HepG2 (cell line): ENCODE measurements around the gene SENP7. TPM values are rescaled to one million over a fixed set of nuclear protein-coding genes. Genes with fewer than 3 reads are reported as not detected.
A peak's percentile ranks its signal among the peaks of the same experiment; 100 is the strongest.

Source experiments
- AHDC1 ChIP-seq: sonication (generic); formaldehyde crosslinking; IDR thresholded peaks from 2 replicates; pipeline ENCODE4 v1.5.1; 2020; ENCODE audit warnings: mild to moderate bottlenecking, missing genetic modification reagents, borderline replicate concordance
- CBFB ChIP-seq: sonication (generic); formaldehyde crosslinking; IDR thresholded peaks from 2 replicates; pipeline ENCODE4 v1.4.0; 2020; ENCODE audit warnings: missing genetic modification reagents
- DMAP1 ChIP-seq: IDR thresholded peaks from 2 replicates; pipeline ENCODE4 v1.6.1; 2016
- ELK4 ChIP-seq: sonication (generic); formaldehyde crosslinking; IDR thresholded peaks from 2 replicates; pipeline ENCODE4 v1.9.0; 2021; ENCODE audit warnings: missing genetic modification reagents, borderline replicate concordance
- ETS1 ChIP-seq: sonication (generic); formaldehyde crosslinking; IDR thresholded peaks from 2 replicates; pipeline ENCODE4 v1.4.0; 2020; ENCODE audit warnings: missing genetic modification reagents
- GABPB1 ChIP-seq: IDR thresholded peaks from 2 replicates; pipeline ENCODE4 v1.6.1; 2016; ENCODE audit warnings: mild to moderate bottlenecking, missing genetic modification reagents, moderate library complexity, missing compliant biosample characterization
- GATA4 ChIP-seq: sonication (generic); IDR thresholded peaks from 2 replicates; pipeline ENCODE4 v1.6.1; 2016; ENCODE audit warnings: antibody characterized with exemption, low read depth, borderline replicate concordance
- HBP1 ChIP-seq: IDR thresholded peaks from 2 replicates; pipeline ENCODE4 v1.6.1; 2016; ENCODE audit warnings: low read depth, control low read depth
- SIX1 ChIP-seq: sonication (generic); formaldehyde crosslinking; IDR thresholded peaks from 2 replicates; pipeline ENCODE4 v1.4.0; 2020; ENCODE audit warnings: missing genetic modification reagents, borderline replicate concordance
- SMARCE1 ChIP-seq: fragments of 450-650 bp; IDR thresholded peaks from 2 replicates; pipeline ENCODE4 v1.6.1; 2017; ENCODE audit warnings: borderline replicate concordance
- YY1 ChIP-seq: IDR thresholded peaks from 2 replicates; pipeline ENCODE4 v1.6.1; 2011; ENCODE audit warnings: low read length, low read depth, moderate library complexity, mild to moderate bottlenecking; ENCODE audit not compliant: insufficient read depth, insufficient replicate concordance
- ZFP36 ChIP-seq: fragments of 150-350 bp; IDR thresholded peaks from 2 replicates; pipeline ENCODE4 v1.6.1; 2018; ENCODE audit warnings: borderline replicate concordance, low read length, low read depth; ENCODE audit not compliant: partially characterized antibody
- ZFP36L2 ChIP-seq: sonication (generic); formaldehyde crosslinking; IDR thresholded peaks from 2 replicates; pipeline ENCODE4 v1.4.0; 2020; ENCODE audit warnings: missing genetic modification reagents
- ZNF44 ChIP-seq: sonication (generic); formaldehyde crosslinking; IDR thresholded peaks from 2 replicates; pipeline ENCODE4 v1.5.1; 2020; ENCODE audit warnings: mild to moderate bottlenecking, missing genetic modification reagents
- ZNF639 ChIP-seq: conservative IDR thresholded peaks from 2 replicates; pipeline ENCODE4 v1.6.1; 2018; ENCODE audit warnings: missing genetic modification reagents
- ZNF766 ChIP-seq: sonication (generic); formaldehyde crosslinking; IDR thresholded peaks from 2 replicates; pipeline ENCODE4 v1.5.0; 2020; ENCODE audit warnings: missing genetic modification reagents, borderline replicate concordance
- ZNF772 ChIP-seq: sonication (generic); formaldehyde crosslinking; IDR thresholded peaks from 2 replicates; pipeline ENCODE4 v1.5.0; 2020; ENCODE audit warnings: mild to moderate bottlenecking, missing genetic modification reagents
- polyA plus RNA-seq, 8 experiments: library from polyadenylated mRNA; depleted of rRNA in 3 of 8; stranded (reverse) in 7 of 8; unstranded in 1 of 8; fragments of >200 nt; fragmentation: Illumina TruSeq in 4 of 8; extraction: Trizol in 4 of 8; gene quantifications; 2 replicates each; pipeline versions ENCODE4 v1.2.1 to v1.2.3, GENCODE V29; 2011 to 2016; ENCODE audit warnings: low read depth in 4 of 8, missing spikeins in 1 of 8, mixed read lengths in 1 of 8; ENCODE audit not compliant: insufficient read depth in 1 of 8
- total RNA-seq, 5 experiments: library from RNA; depleted of rRNA; stranded (reverse); fragments of >200 nt; fragmentation: Illumina TruSeq; extraction: Trizol; gene quantifications; 2 replicates each; pipeline ENCODE4 v1.2.3, GENCODE V29; 2016; ENCODE audit warnings: low read depth in 1 of 5

The SENP7 gene
- total and polyA plus RNA-seq, 2 of the 13 experiments (the other 11 are each of a cell fraction or from before 2014, with no cell fraction given) = 9.1 to 10.3 TPM

- TF ChIP-seq YY1 (peak; percentile 51), ETS1 (CRISPR knock-in tag) (no peak), HBP1 (CRISPR knock-in tag) (no peak), AHDC1 (CRISPR knock-in tag) (no peak), ZNF44 (CRISPR knock-in tag) (peak; percentile 72; the same call in 1 of the 2 replicates), GABPB1 (CRISPR knock-in tag) (peak; percentile 98), ZFP36L2 (CRISPR knock-in tag) (no peak), CBFB (CRISPR knock-in tag) (peak; percentile 41; the same call in 1 of the 2 replicates), ZNF766 (CRISPR knock-in tag) (peak; percentile 58; the same call in 1 of the 2 replicates), SMARCE1 (no peak), GATA4 (peak; percentile 66; the same call in 1 of the 2 replicates), ELK4 (CRISPR knock-in tag) (no peak), ZNF639 (CRISPR knock-in tag) (peak; percentile 61; the same call in 1 of the 2 replicates), ZNF772 (CRISPR knock-in tag) (no peak), DMAP1 (CRISPR knock-in tag) (peak; percentile 85), ZFP36 (no peak), SIX1 (CRISPR knock-in tag) (0 out of 2 replicates have a peak, but pooled peaks have one; percentile 54)
Measured at GRCh38 chr3:101561630-101562328, 48.8 kb upstream of the SENP7 start, which contains the start of gene TRMT10C (continued).
